SW480 (cell line): ENCODE data around the gene CD200.

Experiments
- DNase-seq: peaks from one replicate; pipeline ENCODE4 v3.0.0-alpha.2; 2016; ENCODE audit warnings: low spot score

The CD200 gene

GRCh38 chr3:112333002-112333380, at the start of gene CD200:
Gene CD200 (plus strand): TSS chr3:112333156. CDS start chr3:112333213, 57 bp downstream.
- peak; percentile 10 for DNase-seq

- no peak for DNase-seq
Measured at GRCh38 chr3:112289011-112289410, 43.9 kb upstream of the CD200 start.

GRCh38 chr3:112293368-112294321, 39.3 kb upstream of the CD200 start, which contains the start of gene SLC9C1:
Gene SLC9C1 (minus strand): TSS chr3:112294216. CDS start chr3:112286791, 7,425 bp downstream.
- DNase-seq: peak; percentile 78

GRCh38 chr3:112297714-112298113, 35.2 kb upstream of the CD200 start:
- no peak for DNase-seq

- no peak for DNase-seq
Measured at GRCh38 chr3:112298781-112299180, 34.2 kb upstream of the CD200 start.

GRCh38 chr3:112302150-112302830, 30.7 kb upstream of the CD200 start:
- no peak for DNase-seq

GRCh38 chr3:112302881-112303763, 29.8 kb upstream of the CD200 start:
- no peak for DNase-seq

GRCh38 chr3:112303764-112304325, 29.1 kb upstream of the CD200 start:
- DNase-seq: no peak

GRCh38 chr3:112304611-112305010, 28.3 kb upstream of the CD200 start:
- DNase-seq: no peak

- DNase-seq: no peak
Measured at GRCh38 chr3:112306825-112307224, 26.1 kb upstream of the CD200 start.

GRCh38 chr3:112307557-112307956, 25.4 kb upstream of the CD200 start:
- DNase-seq: no peak

GRCh38 chr3:112308151-112308911, 24.6 kb upstream of the CD200 start:
- DNase-seq: no peak

- no peak for DNase-seq
Measured at GRCh38 chr3:112314649-112315048, 18.3 kb upstream of the CD200 start.

GRCh38 chr3:112315791-112316190, 17.2 kb upstream of the CD200 start:
- no peak for DNase-seq

- no peak for DNase-seq
Measured at GRCh38 chr3:112319516-112320276, 13.3 kb upstream of the CD200 start.

- no peak for DNase-seq
Measured at GRCh38 chr3:112320691-112321090, 12.3 kb upstream of the CD200 start.

- DNase-seq: no peak
Measured at GRCh38 chr3:112321867-112322652, 10.9 kb upstream of the CD200 start.

- peak; percentile 77 for DNase-seq
Measured at GRCh38 chr3:112327371-112327951, 5.5 kb upstream of the CD200 start.

GRCh38 chr3:112331851-112332250, 1.1 kb upstream of the CD200 start:
- no peak for DNase-seq
